Subcutaneous abdominal adipose tissue (tissue), 5 donors: ENCODE measurements around the gene FSCN2.
A peak's percentile ranks its signal among the peaks of the same experiment; 100 is the strongest.

ENCODE experiments used
- H3K27ac ChIP-seq: one replicate; pipeline ENCODE4 v1.7.0; 2013; ENCODE audit warnings: low read depth, mild to moderate bottlenecking, inconsistent platforms, low read length, moderate library complexity
- H3K27me3 ChIP-seq, 5 donors: one replicate each; pipeline ENCODE4 v1.7.0; 2013; ENCODE audit warnings: low read length in 5 of 5, inconsistent platforms in 1 of 5; ENCODE audit not compliant: control insufficient read depth in 5 of 5, insufficient read depth in 4 of 5
- H3K36me3 ChIP-seq, 5 donors: one replicate each; pipeline ENCODE4 v1.7.0; 2013; ENCODE audit warnings: low read length in 5 of 5; ENCODE audit not compliant: control insufficient read depth in 5 of 5, insufficient read depth in 5 of 5
- H3K4me1 ChIP-seq, 5 donors: one replicate each; pipeline ENCODE4 v1.7.0; 2013; ENCODE audit warnings: low read length in 5 of 5, mild to moderate bottlenecking in 3 of 5, moderate library complexity in 1 of 5; ENCODE audit not compliant: control insufficient read depth in 5 of 5, insufficient read depth in 5 of 5
- H3K4me3 ChIP-seq, 5 donors: one replicate each; pipeline ENCODE4 v1.7.0; 2013; ENCODE audit warnings: low read length in 5 of 5, low read depth in 1 of 5
- H3K9ac ChIP-seq, 5 donors: one replicate each; pipeline ENCODE4 v1.7.0; 2013; ENCODE audit warnings: low read length in 5 of 5, mild to moderate bottlenecking in 4 of 5, moderate library complexity in 3 of 5
- H3K9me3 ChIP-seq, 5 donors: one replicate each; pipeline ENCODE4 v1.7.0; 2013; ENCODE audit warnings: low read length in 5 of 5; ENCODE audit not compliant: control insufficient read depth in 5 of 5
- donor health status: healthy.
- donor health status: healthy.
- donor health status: healthy.
- donor health status: healthy.
- donor health status: healthy.

FSCN2 gene

DNA sequence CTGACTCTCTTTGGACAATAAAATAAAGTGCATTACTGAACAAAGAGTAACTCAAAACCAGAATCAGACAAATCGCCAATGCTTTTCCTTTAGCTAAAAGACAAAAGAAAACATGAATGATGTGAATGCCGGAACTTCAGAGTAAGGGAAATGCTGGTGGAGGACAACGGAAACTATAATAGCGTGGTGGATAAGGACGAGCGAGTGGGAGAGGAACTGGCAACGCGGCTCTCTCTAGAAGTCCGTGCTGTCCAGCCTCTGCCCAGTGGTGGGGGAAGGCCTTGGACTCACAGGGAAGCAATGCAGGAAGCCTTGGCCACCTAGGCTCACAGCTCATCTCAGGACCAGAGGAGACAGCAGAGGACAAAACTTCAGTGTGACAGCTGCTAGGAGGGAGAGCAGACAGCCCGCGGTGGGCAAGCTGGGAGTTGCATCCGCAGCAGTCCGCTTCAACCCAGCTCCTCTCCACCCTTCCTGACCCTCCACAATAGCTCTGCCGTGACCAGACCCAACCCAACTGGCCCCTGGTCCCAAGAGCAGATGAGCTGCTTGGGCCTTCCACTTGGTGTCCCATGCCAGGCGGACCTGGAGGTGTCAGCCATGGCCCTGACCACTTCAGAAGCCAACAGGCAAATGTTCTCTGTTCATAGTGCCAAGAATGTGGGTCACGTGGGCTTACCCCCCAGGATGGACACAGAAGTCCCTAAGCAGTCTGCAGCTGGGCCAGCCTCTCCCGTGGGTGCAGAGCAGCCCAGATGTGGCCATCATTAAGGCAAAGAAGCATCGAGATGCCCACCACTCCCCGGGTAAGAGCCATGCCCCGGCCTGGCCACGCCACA lies 29.3 kb downstream of the FSCN2 start:
- Histone ChIP-seq H3K9ac (no peak overlapping the region), H3K36me3 (peaks cover 0 to 61% (median 51%) of the 10 kb centered on the region in 5 donors), H3K4me3 (no peak overlapping the region), H3K27ac (no peak overlapping the region), H3K27me3 (no peaks in the 10 kb centered on the region), H3K9me3 (no peaks in the 10 kb centered on the region), H3K4me1 (peaks cover 5 to 19% (median 17%) of the 10 kb centered on the region in 5 donors)

DNA sequence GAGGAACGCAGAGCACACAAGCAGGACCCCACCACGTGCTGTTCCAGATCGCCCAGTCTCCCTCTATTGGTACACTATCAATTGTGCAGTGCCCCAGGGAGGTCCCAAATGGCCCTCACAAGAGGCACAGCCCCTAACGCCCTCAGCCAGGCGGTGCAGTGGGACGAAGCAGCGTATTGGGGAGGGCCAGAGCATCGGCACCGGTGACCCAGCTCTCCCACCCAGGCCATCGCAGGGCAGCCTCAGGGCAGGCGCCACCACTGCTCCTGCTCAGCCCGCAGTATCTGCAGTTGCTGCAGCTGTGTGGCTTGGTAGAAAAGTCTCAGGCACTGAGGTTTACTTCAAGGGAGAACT lies 29.9 kb downstream of the FSCN2 start:
- Histone ChIP-seq H3K27me3 (no peaks in the 10 kb centered on the region), H3K4me1 (peaks cover 5 to 13% (median 11%) of the 10 kb centered on the region in 5 donors), H3K4me3 (no peak overlapping the region), H3K9me3 (no peaks in the 10 kb centered on the region), H3K27ac (no peak overlapping the region), H3K9ac (no peak overlapping the region), H3K36me3 (peaks cover 0 to 67% (median 53%) of the 10 kb centered on the region in 5 donors)

DNA sequence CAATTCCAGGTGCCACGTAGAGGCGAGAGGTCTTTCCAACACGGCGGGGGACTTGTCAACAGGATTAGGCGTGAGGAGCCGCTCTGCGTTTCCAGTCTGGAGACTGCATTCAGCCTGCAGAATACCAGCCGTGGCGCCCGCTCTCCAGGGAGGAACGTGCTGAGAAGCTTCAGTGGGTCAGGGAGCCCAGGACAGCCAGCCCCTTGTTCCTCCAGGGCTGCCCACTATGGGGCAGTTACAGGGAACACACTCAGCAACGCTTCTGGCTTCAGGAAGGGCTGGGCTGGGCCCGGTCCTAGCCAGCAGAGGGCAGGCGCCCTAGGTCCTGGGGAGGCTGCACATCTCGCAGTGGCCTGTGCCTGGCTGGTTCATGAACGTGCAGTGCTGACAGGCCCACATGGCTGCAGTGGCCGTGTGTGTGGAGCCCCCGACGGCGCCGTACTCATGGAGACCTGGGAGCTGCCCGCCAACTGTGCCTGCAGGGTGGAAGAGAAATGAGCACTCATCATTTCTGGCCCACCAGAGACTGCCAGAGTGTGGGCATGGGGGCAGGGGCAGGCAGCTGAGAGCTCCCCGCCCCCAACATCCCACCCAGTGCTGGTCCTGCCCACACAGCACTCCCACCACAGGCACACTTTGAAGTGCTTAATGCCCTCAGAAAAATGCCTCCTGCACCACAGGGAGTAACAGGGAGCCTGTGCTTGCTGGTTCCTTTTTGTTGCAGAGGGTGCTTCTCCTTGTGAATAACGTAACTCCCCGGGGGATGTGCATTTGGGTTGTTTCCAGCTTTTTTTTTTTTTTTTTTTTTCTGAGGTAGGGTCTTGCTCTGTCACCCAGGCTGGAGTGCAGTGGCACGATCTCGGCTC lies 31.0 kb downstream of the FSCN2 start:
- H3K9ac ChIP-seq = no peak overlapping the region
- H3K36me3 ChIP-seq = peaks cover 5 to 78% (median 62%) of the 10 kb centered on the region in 5 donors
- H3K4me1 ChIP-seq = peaks cover 0 to 11% (median 1%) of the 10 kb centered on the region in 5 donors
- H3K27me3 ChIP-seq = no peaks in the 10 kb centered on the region
- no peak overlapping the region for H3K27ac ChIP-seq
- H3K4me3 ChIP-seq = no peak overlapping the region
- no peaks in the 10 kb centered on the region for H3K9me3 ChIP-seq

DNA sequence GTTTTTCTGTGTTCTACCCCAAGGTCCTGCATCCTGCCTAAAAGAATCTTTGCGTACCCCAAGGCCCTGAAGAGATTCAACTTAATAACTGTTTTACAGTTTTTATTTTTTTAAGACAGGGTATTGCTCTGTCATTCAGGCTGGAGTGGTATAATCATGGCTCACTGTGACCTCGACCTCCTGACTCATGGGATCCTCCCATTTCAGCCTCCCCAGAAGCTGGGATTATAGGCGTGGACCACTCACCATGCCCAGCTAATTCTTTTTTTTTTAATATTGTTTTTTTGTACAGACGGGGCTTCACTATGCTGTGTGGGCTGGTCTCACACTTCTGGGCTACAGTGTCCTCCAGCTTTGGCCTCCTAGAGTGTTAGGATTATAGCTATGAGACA lies 33.3 kb downstream of the FSCN2 start:
- H3K9me3 ChIP-seq = no peaks in the 10 kb centered on the region
- no peak overlapping the region for H3K27ac ChIP-seq
- H3K27me3 ChIP-seq = no peaks in the 10 kb centered on the region
- no peak overlapping the region for H3K9ac ChIP-seq
- peaks cover 5 to 92% (median 78%) of the 10 kb centered on the region in 5 donors for H3K36me3 ChIP-seq
- no peak overlapping the region for H3K4me3 ChIP-seq
- H3K4me1 ChIP-seq = peaks cover 3 to 20% (median 9%) of the 10 kb centered on the region in 5 donors

DNA sequence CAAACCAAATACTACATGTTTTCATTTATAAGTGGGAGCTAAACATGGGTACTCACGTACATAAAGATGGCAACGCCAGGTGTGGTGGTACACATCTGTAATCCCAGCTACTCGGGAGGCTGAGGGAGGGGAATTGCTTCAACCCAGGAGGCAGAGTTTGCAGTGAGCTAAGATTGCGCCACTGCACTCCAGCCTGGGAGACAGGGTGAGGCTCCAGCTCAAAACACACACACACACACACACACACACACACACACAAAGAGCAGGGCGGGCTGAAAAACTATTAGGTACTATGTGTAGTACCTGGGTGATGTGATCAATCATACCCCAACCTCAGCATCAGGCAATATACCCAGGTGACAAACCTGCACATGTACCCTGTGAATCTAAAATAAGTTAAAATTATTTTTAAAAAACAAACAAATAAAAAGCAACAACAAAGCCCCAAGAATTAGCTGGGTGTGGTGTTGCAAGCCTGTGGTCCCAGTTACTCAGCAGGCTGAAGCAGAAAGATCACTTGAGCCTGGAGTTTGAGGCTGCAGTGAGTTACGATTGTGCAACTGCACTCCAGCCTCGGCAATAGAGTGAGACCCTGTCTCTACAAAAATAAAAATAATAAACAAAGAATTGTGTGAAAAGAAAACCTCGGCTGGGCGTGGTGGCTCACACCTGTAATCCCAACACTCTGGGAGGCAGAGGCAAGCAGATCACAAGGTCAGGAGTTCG lies 35.8 kb downstream of the FSCN2 start:
- peaks cover 12 to 38% (median 28%) of the 10 kb centered on the region in 5 donors for H3K4me1 ChIP-seq
- H3K36me3 ChIP-seq = peaks cover 7 to 84% (median 64%) of the 10 kb centered on the region in 5 donors
- no peak overlapping the region for H3K9ac ChIP-seq
- no peaks in the 10 kb centered on the region for H3K9me3 ChIP-seq
- no peak overlapping the region for H3K4me3 ChIP-seq
- no peak overlapping the region for H3K27ac ChIP-seq
- no peaks in the 10 kb centered on the region for H3K27me3 ChIP-seq

DNA sequence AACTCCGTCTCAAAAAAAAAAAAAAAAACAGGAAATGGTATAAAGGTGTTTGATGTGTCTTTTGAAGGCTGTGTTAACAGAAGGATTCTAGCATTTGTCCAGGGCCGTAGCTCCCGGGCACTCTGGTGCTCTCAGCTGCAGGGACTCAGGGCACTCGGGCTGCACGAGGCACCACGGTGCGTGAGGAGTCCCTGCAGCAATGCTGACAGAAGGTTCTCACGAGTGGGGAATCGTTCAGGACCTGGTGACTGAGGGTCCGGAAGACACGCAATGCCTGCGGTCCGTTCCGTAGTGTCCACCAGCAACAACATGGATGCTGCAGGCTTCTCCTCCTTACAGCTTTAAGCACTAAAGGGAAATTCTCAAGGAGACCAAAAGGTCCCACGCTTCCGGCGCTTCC lies 36.6 kb downstream of the FSCN2 start:
- Histone ChIP-seq H3K4me1 (peaks cover 12 to 38% (median 28%) of the 10 kb centered on the region in 5 donors), H3K27ac (no peak overlapping the region), H3K9ac (no peak overlapping the region), H3K27me3 (no peaks in the 10 kb centered on the region), H3K36me3 (peaks cover 7 to 84% (median 67%) of the 10 kb centered on the region in 5 donors), H3K4me3 (no peak overlapping the region), H3K9me3 (no peaks in the 10 kb centered on the region)

DNA sequence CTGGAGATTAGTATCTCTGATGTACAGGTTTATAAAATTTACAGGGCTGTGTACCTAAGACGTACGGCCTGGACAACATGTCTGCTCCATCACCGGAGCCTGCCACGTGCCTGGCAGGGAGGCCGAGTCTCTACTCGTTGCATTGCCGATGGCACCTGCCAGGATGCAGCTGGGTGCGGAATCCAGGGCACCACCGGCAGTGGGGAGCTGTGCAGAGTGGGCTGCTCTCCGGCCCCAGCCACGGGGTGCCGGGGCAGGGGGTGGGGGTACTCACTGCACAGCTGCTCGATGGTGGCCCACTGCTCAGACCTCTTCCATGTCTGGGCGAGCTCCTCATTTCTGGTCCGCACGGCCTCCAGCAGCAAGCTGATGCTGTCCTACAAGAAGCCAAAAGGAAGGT lies 37.1 kb downstream of the FSCN2 start:
- no peak overlapping the region for H3K9ac ChIP-seq
- H3K9me3 ChIP-seq = no peaks in the 10 kb centered on the region
- no peaks in the 10 kb centered on the region for H3K27me3 ChIP-seq
- H3K27ac ChIP-seq = no peak overlapping the region
- no peak overlapping the region for H3K4me3 ChIP-seq
- H3K4me1 ChIP-seq = peaks cover 12 to 38% (median 28%) of the 10 kb centered on the region in 5 donors
- peaks cover 7 to 84% (median 70%) of the 10 kb centered on the region in 5 donors for H3K36me3 ChIP-seq

DNA sequence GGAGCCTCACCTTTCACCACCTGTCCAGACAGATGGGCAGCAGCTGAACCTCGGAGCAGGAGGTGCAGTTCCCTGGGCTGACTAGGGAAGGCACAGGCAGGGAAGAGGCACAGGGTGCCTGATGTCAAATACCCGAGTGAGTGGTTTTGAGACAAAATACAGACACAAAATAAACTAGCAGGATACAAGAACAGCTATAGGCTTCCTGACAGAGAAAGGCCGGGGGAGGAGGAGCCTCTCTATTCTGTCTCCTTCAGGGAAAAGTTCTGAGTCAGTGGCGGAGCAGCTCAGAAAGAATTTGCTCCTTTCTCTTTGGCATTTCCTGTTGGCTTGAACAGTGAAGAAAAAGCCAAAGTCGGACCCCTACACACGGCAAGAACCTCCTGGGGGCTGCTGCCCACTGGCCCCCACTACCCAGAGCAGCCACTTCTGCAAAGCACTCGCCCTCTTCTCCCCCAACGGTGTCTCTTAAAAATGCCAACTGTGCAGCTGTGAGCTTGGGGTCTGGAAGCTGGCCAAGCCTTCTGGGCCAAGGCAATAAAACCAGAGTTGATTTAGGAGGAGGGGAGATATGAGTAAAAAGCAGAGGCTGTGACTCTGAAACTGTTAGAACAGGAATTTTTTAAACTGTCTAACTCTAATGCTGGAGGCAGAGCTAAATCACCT lies 38.4 kb downstream of the FSCN2 start:
- peak overlapping the region in 3 of 5 donors; percentile 35 to 68 (median 51) for H3K9ac ChIP-seq
- H3K4me3 ChIP-seq = peak overlapping the region; percentile 26 to 61 (median 47)
- H3K4me1 ChIP-seq = peaks cover 12 to 38% (median 27%) of the 10 kb centered on the region in 5 donors
- H3K27me3 ChIP-seq = no peaks in the 10 kb centered on the region
- peak overlapping the region; percentile 43 for H3K27ac ChIP-seq
- no peaks in the 10 kb centered on the region for H3K9me3 ChIP-seq
- H3K36me3 ChIP-seq = peaks cover 7 to 85% (median 72%) of the 10 kb centered on the region in 5 donors

DNA sequence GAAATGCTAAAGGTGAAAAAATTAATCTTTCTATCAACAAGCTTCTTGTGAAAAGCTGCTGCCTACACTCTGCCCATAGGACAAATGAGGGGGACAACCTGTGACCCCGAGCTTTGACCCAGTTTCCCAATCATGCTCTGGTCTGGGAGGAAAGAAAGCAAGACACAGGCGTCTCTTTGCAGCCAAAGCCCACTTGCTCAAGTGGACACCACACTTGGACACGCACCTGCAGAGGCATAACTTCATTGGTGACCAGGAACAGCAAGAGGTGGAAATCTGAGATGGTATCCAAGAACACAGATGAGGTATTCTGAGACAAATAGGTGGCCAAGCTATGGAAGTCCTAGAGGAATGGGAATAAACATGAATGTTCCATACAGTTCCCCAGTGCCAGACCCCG lies 39.0 kb downstream of the FSCN2 start:
- H3K4me3 ChIP-seq = peak overlapping the region in 3 of 5 donors; percentile 26 to 49 (median 42)
- H3K9ac ChIP-seq = peak overlapping the region in 3 of 5 donors; percentile 11 to 68 (median 35)
- no peaks in the 10 kb centered on the region for H3K9me3 ChIP-seq
- H3K4me1 ChIP-seq = peaks cover 12 to 38% (median 27%) of the 10 kb centered on the region in 5 donors
- peaks cover 7 to 86% (median 74%) of the 10 kb centered on the region in 5 donors for H3K36me3 ChIP-seq
- H3K27me3 ChIP-seq = no peaks in the 10 kb centered on the region
- H3K27ac ChIP-seq = peak overlapping the region; percentile 43
